Mesenchymal stem cell (in vitro differentiated cells and primary cell): ENCODE results near the gene SENP3.

ENCODE experiments used
- DNase-seq: peaks from one replicate; pipeline ENCODE4 v3.0.0-alpha.2; 2013
- H2AFZ ChIP-seq: one replicate; pipeline ENCODE4 v1.6.1; 2013; ENCODE audit warnings: low read depth, mild to moderate bottlenecking, control low read depth, inconsistent platforms, low read length, moderate library complexity
- H2AK5ac ChIP-seq: 2 replicates; pipeline ENCODE4 v1.6.1; 2013; ENCODE audit warnings: low read length, moderate library complexity, mild to moderate bottlenecking, inconsistent platforms; ENCODE audit not compliant: severe bottlenecking
- H2BK120ac ChIP-seq: one replicate; pipeline ENCODE4 v1.6.1; 2013; ENCODE audit warnings: low read depth, mild to moderate bottlenecking, inconsistent platforms, low read length, moderate library complexity
- H2BK12ac ChIP-seq, 2 experiments: one replicate each; pipeline ENCODE4 v1.6.1; 2013; ENCODE audit warnings: inconsistent platforms in 2 of 2, low read length in 2 of 2, mild to moderate bottlenecking in 2 of 2, moderate library complexity in 2 of 2, control low read depth in 1 of 2
- H2BK15ac ChIP-seq: one replicate; pipeline ENCODE4 v1.6.1; 2013; ENCODE audit warnings: mild to moderate bottlenecking, low read depth, inconsistent platforms; ENCODE audit not compliant: poor library complexity, severe bottlenecking
- H2BK5ac ChIP-seq: 2 replicates; pipeline ENCODE4 v1.6.1; 2013; ENCODE audit warnings: low read depth, mild to moderate bottlenecking, low read length, control low read depth, inconsistent platforms; ENCODE audit not compliant: poor library complexity, severe bottlenecking
- H3K14ac ChIP-seq, 2 experiments: one replicate each; pipeline ENCODE4 v1.6.1; 2013; ENCODE audit warnings: inconsistent platforms in 2 of 2, low read length in 2 of 2, control low read depth in 1 of 2, mild to moderate bottlenecking in 1 of 2, moderate library complexity in 1 of 2
- H3K18ac ChIP-seq, 2 experiments: one replicate each; pipeline ENCODE4 v1.6.1; 2013; ENCODE audit warnings: inconsistent platforms in 2 of 2, low read length in 2 of 2, control low read depth in 1 of 2, low read depth in 1 of 2, mild to moderate bottlenecking in 1 of 2
- H3K23ac ChIP-seq, 2 experiments: one replicate each; pipeline ENCODE4 v1.6.1; 2013; ENCODE audit warnings: inconsistent platforms in 2 of 2, low read length in 2 of 2, mild to moderate bottlenecking in 2 of 2, moderate library complexity in 2 of 2, control low read depth in 1 of 2
- H3K27ac ChIP-seq: 2 replicates; pipeline ENCODE4 v1.5.1; 2013; ENCODE audit warnings: mild to moderate bottlenecking, moderate library complexity, low read length, control low read depth, inconsistent platforms; ENCODE audit not compliant: poor library complexity, severe bottlenecking
- H3K27me3 ChIP-seq, 2 experiments: 2 replicates each; pipeline versions ENCODE4 v1.6.1 to v1.7.0; 2013; ENCODE audit warnings: low read length in 2 of 2, mild to moderate bottlenecking in 2 of 2, moderate library complexity in 2 of 2, control low read depth in 1 of 2, inconsistent platforms in 1 of 2; ENCODE audit not compliant: control insufficient read depth in 1 of 2, insufficient read depth in 1 of 2
- H3K36me3 ChIP-seq, 2 experiments: 2 replicates each; pipeline versions ENCODE4 v1.6.1 to v1.7.0; 2013; ENCODE audit warnings: low read length in 2 of 2, control low read depth in 1 of 2, inconsistent platforms in 1 of 2, low read depth in 1 of 2, mild to moderate bottlenecking in 1 of 2; ENCODE audit not compliant: insufficient read depth in 2 of 2, control insufficient read depth in 1 of 2
- H3K4ac ChIP-seq, 2 experiments: one replicate each; pipeline ENCODE4 v1.6.1; 2013; ENCODE audit warnings: inconsistent platforms in 2 of 2, low read length in 2 of 2, mild to moderate bottlenecking in 2 of 2, moderate library complexity in 2 of 2, control low read depth in 1 of 2, low read depth in 1 of 2
- H3K4me1 ChIP-seq: 2 replicates; pipeline ENCODE4 v1.6.1; 2013; ENCODE audit warnings: low read depth, low read length, control low read depth; ENCODE audit not compliant: control insufficient read depth, insufficient read depth
- H3K4me2 ChIP-seq: 2 replicates; pipeline ENCODE4 v1.6.1; 2013; ENCODE audit warnings: low read length, mild to moderate bottlenecking, inconsistent platforms; ENCODE audit not compliant: poor library complexity, severe bottlenecking
- H3K4me3 ChIP-seq, 2 experiments: 2 replicates each; pipeline versions ENCODE4 v1.5.1 to v1.7.0; 2013; ENCODE audit warnings: low read length in 2 of 2, mild to moderate bottlenecking in 2 of 2, control low read depth in 1 of 2, low read depth in 1 of 2; ENCODE audit not compliant: insufficient read depth in 1 of 2
- H3K79me1 ChIP-seq: replicated peaks from 2 replicates; pipeline ENCODE4 v1.6.1; 2013; ENCODE audit warnings: mild to moderate bottlenecking, control low read depth, low read length, inconsistent platforms; ENCODE audit not compliant: poor library complexity, severe bottlenecking
- H3K9ac ChIP-seq: 2 replicates; pipeline ENCODE4 v1.7.0; 2013; ENCODE audit warnings: mild to moderate bottlenecking, low read length, moderate library complexity
- H3K9me3 ChIP-seq: 2 replicates; pipeline ENCODE4 v1.7.0; 2013; ENCODE audit warnings: mild to moderate bottlenecking, low read length; ENCODE audit not compliant: control insufficient read depth
- H4K8ac ChIP-seq: one replicate; pipeline ENCODE4 v1.6.1; 2013; ENCODE audit warnings: inconsistent platforms, mild to moderate bottlenecking, low read length, moderate library complexity
- H4K91ac ChIP-seq: one replicate; pipeline ENCODE4 v1.6.1; 2013; ENCODE audit warnings: mild to moderate bottlenecking, low read length, inconsistent platforms
- WGBS: methylation state at CpG from one replicate; pipeline ENCODE4 v1.1.7; 2013; ENCODE audit warnings: mixed read lengths; 5-methylcytosine and 5-hydroxymethylcytosine counted together

Gene SENP3

GRCh38 chr17:7610641-7611040 is 48.9 kb downstream of the SENP3 start:
- no peak overlapping the region for H2BK12ac ChIP-seq
- H3K18ac ChIP-seq = no peak overlapping the region
- H3K9me3 ChIP-seq = no peaks in the 10 kb centered on the region
- no peak overlapping the region for H3K23ac ChIP-seq
- H3K79me1 ChIP-seq = peaks cover 6% of the 10 kb centered on the region
- H3K27ac ChIP-seq = no peak overlapping the region
- peaks cover 3% of the 10 kb centered on the region for H3K4me1 ChIP-seq
- H3K4me3 ChIP-seq = no peak overlapping the region
- H2BK5ac ChIP-seq = no peak overlapping the region
- no peak overlapping the region for H3K4me2 ChIP-seq
- H3K9ac ChIP-seq = no peak overlapping the region
- H3K36me3 ChIP-seq = peaks cover 3 to 37% of the 10 kb centered on the region in 2 experiments
- H2AFZ ChIP-seq = no peak overlapping the region
- H3K4ac ChIP-seq = no peak overlapping the region
- no peak overlapping the region for H2BK120ac ChIP-seq
- H3K14ac ChIP-seq = no peak overlapping the region
- no peak overlapping the region for H4K91ac ChIP-seq
- 100% methylated on average over 2 of the region's 2 CpGs for WGBS
- H3K27me3 ChIP-seq = no peaks in the 10 kb centered on the region
- no peak overlapping the region for H4K8ac ChIP-seq
- H2BK15ac ChIP-seq = no peak overlapping the region
- DNase-seq = no peak
- H2AK5ac ChIP-seq = no peak overlapping the region

GRCh38 chr17:7611635-7612293 is 50.0 kb downstream of the SENP3 start:
- Histone ChIP-seq H3K18ac (no peak overlapping the region), H3K23ac (no peak overlapping the region), H3K9ac (peak overlapping the region; percentile 37), H2BK15ac (no peak overlapping the region), H3K36me3 (peaks cover 3 to 29% of the 10 kb centered on the region in 2 experiments), H3K79me1 (peaks cover 2% of the 10 kb centered on the region), H4K8ac (no peak overlapping the region), H3K9me3 (no peaks in the 10 kb centered on the region), H2BK12ac (no peak overlapping the region), H3K27me3 (no peaks in the 10 kb centered on the region), H3K27ac (no peak overlapping the region), H2AK5ac (peak overlapping the region; percentile 35), H2BK5ac (no peak overlapping the region), H3K4ac (no peak overlapping the region), H2BK120ac (no peak overlapping the region), H4K91ac (no peak overlapping the region), H3K4me2 (peak overlapping the region; percentile 58), H2AFZ (no peak overlapping the region), H3K4me1 (peaks cover 4% of the 10 kb centered on the region), H3K4me3 (peak overlapping the region in 1 of 2 experiments; percentile 28), H3K14ac (no peak overlapping the region)
- no peak for DNase-seq
- 67% methylated on average over 1 of the region's 3 CpGs for WGBS

GRCh38 chr17:7612294-7612640 is 50.5 kb downstream of the SENP3 start:
- no peak overlapping the region for H2AFZ ChIP-seq
- H3K23ac ChIP-seq = no peak overlapping the region
- H3K27ac ChIP-seq = no peak overlapping the region
- peak overlapping the region in 1 of 2 experiments; percentile 28 for H3K4me3 ChIP-seq
- no peak overlapping the region for H2BK120ac ChIP-seq
- no peak overlapping the region for H3K4ac ChIP-seq
- H4K91ac ChIP-seq = no peak overlapping the region
- no peak overlapping the region for H2BK5ac ChIP-seq
- no peak overlapping the region for H2BK15ac ChIP-seq
- H3K9me3 ChIP-seq = no peaks in the 10 kb centered on the region
- H3K9ac ChIP-seq = peak overlapping the region; percentile 37
- H3K79me1 ChIP-seq = peaks cover 2% of the 10 kb centered on the region
- no peaks in the 10 kb centered on the region for H3K27me3 ChIP-seq
- H2BK12ac ChIP-seq = no peak overlapping the region
- 93% methylated on average over 1 of the region's 1 CpG for WGBS
- no peak overlapping the region for H2AK5ac ChIP-seq
- H4K8ac ChIP-seq = no peak overlapping the region
- no peak overlapping the region for H3K14ac ChIP-seq
- H3K36me3 ChIP-seq = peaks cover 3 to 29% of the 10 kb centered on the region in 2 experiments
- no peak for DNase-seq
- H3K18ac ChIP-seq = no peak overlapping the region
- peaks cover 4% of the 10 kb centered on the region for H3K4me1 ChIP-seq
- peak overlapping the region; percentile 58 for H3K4me2 ChIP-seq

GRCh38 chr17:7613769-7614424 is 52.2 kb downstream of the SENP3 start:
- peak overlapping the region in 1 of 2 experiments; percentile 97 for H3K4ac ChIP-seq
- peak overlapping the region; percentile 34 to 80 for H3K23ac ChIP-seq
- peaks cover 0 to 24% of the 10 kb centered on the region in 2 experiments for H3K36me3 ChIP-seq
- peak overlapping the region; percentile 66 to 78 for H3K18ac ChIP-seq
- peak overlapping the region; percentile 77 for H2AFZ ChIP-seq
- H2BK12ac ChIP-seq = no peak overlapping the region
- DNase-seq = peak; percentile 63
- peak overlapping the region; percentile 66 for H2BK5ac ChIP-seq
- peak overlapping the region in 1 of 2 experiments; percentile 91 for H3K14ac ChIP-seq
- no peaks in the 10 kb centered on the region for H3K27me3 ChIP-seq
- no peaks in the 10 kb centered on the region for H3K9me3 ChIP-seq
- peak overlapping the region; percentile 83 for H2BK120ac ChIP-seq
- peak overlapping the region; percentile 95 for H3K9ac ChIP-seq
- H3K4me2 ChIP-seq = peak overlapping the region; percentile 70
- peak overlapping the region; percentile 57 for H4K8ac ChIP-seq
- peak overlapping the region; percentile 79 for H3K27ac ChIP-seq
- H2AK5ac ChIP-seq = no peak overlapping the region
- H2BK15ac ChIP-seq = no peak overlapping the region
- peaks cover 3% of the 10 kb centered on the region for H3K4me1 ChIP-seq
- WGBS = 11% methylated on average over 20 of the region's 20 CpGs
- peak overlapping the region; percentile 95 to 96 for H3K4me3 ChIP-seq
- peaks cover 2% of the 10 kb centered on the region for H3K79me1 ChIP-seq
- peak overlapping the region; percentile 56 for H4K91ac ChIP-seq
